GM12864 (cell line): ENCODE measurements around the gene PEX7.
"Not testable (repeated sequence)": the region's sequence is repeated elsewhere in the genome, so short reads cannot be mapped to it uniquely, and the experiment has no call there.

ENCODE experiments used
- DNase-seq: peaks from one replicate; pipeline ENCODE4 v3.0.0-alpha.2; 2011; ENCODE audit warnings: low read depth
- H3K4me3 ChIP-seq: 2 replicates; pipeline ENCODE4 v1.5.1; 2011; ENCODE audit warnings: mild to moderate bottlenecking, low read depth, low read length, control low read depth
- CTCF ChIP-seq: IDR thresholded peaks from 2 replicates; pipeline ENCODE4 v1.5.1; 2011; ENCODE audit warnings: low read depth, mild to moderate bottlenecking, moderate library complexity, low read length, control low read depth, inconsistent platforms; ENCODE audit errors: missing control alignments

Gene PEX7

DNA sequence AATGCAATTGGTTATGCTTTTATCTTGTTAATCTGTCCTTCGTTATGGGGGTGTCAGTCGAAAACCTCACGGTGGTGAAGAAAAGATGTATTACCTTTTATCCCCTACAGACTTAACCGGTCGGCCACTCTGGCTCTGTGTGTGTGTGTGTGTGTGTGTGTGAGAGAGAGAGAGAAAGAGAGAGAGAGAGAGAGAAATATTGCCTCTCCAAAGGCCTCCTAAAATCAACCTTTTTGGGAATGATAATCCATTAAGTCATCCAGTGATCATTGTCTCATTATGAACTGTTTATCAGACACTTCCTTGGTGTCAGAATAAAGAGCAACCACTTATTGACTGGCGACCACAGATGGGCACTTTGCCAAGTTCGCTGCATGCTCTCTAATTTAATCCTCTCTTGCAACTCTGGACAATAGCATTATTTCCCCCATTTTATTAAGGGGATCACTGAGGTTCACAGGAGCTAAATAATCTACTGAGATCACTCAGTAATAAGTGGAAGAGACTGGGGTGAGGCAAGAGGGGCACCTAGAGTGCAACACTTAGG lies 130.4 kb downstream of the PEX7 start:
- no peak for DNase-seq
- TF ChIP-seq CTCF, result no peak
- no peak overlapping the region for H3K4me3 ChIP-seq

- DNase-seq, result no peak
- no peak for TF ChIP-seq CTCF
- no peak overlapping the region for H3K4me3 ChIP-seq
These were observed 132.7 kb downstream of the PEX7 start for GRCh38 chr6:136955123-136955522.

DNA sequence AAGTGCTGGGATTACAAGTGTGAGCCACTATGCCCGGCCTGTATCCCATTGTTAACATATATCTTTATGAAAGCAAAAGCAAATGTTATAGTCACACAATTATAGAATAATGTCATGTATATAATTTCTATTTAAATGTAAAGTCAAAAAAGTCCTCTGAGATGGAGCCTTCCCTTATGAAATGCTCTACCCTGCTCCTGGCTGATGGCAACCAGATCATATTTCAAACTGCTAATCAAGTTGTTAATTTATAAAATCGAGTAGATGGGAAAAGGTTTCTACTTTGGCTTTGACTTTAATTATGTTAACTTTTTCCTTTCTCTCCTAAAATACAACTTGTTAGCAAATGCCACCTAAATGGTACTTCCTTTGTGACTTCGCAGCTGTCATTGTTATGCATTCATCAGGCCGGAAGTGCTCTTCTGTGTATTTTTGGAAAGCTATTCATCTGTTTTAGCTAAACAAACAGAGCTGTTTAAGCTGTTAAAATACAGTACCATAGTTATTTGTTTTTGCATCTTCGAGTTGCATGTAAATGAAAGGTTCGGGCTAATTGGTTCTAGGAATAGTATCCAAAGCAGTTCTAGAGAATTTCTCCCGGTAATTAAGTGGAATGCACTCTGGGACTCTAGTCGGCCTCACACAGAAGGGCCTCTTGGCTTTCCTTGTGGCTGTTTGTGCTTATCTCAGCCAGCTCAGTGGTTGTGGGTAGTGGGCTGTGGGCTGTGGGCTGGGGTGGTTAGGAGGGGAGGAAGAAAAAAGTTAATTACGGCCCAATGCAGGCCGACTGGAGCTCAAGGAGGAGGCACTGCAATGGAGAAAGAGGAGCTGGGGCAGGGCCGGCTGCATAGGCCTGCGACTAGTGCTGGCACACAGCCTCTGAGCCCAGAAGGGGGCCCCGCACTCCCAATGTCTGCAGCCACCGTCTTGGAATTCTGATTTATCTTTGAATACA lies 134.5 kb downstream of the PEX7 start:
- DNase-seq, result no peak
- no peak overlapping the region for H3K4me3 ChIP-seq
- no peak for TF ChIP-seq CTCF

- TF ChIP-seq CTCF, result no peak
- DNase-seq, result no peak
- no peak overlapping the region for H3K4me3 ChIP-seq
These were observed 135.8 kb downstream of the PEX7 start for GRCh38 chr6:136958168-136958567.

DNA sequence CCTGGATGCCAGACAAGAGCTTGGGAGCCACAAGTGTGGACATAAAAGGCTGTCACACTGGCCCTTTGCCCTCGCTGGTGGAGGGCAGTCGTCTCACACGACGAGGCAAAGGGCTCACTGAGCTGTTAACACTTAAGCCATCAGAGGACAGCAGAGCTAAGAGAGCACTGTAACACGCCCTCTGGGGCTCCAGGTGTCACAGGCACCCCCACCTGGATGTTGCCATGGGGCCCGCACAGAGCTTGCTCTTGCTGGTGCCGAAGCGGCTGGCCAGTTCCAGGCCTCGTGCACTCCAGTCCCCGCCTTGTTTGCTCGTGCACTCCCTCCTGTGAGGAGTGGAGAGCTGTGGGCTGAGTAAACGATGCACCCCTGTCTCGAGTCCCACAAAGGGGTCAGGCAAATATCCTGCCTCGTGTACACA lies 137.1 kb downstream of the PEX7 start:
- no peak for TF ChIP-seq CTCF
- no peak for DNase-seq
- no peak overlapping the region for H3K4me3 ChIP-seq

- DNase-seq, result not testable (repeated sequence)
These were observed 137.5 kb downstream of the PEX7 start for GRCh38 chr6:136959935-136960334.

DNA sequence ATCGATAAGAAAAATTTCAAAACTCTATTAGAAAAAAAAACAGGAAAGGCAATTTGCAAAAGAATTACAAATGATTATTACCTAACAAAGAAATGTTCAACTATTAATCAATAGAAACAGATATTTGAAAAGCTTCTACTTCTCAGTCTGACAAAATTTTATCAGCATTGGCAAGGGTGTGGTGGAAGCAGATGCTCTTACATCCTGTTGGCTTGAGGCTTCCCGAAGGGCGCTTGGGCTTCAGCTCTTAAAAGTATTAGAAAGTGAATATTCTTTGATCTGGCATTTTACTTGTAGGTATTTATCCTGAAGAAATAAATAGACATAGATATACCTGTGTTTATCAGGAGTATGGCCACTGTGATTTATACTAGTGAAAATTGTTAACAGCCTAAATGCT lies 138.4 kb downstream of the PEX7 start:
- TF ChIP-seq CTCF, result no peak
- no peak overlapping the region for H3K4me3 ChIP-seq
- no peak for DNase-seq

More at GRCh38 chr6:136959935-136960334, 137.5 kb downstream of the PEX7 start:
- not testable (repeated sequence) for H3K4me3 ChIP-seq
